ENCODE data around the gene STT3B.

STT3B gene

DNA sequence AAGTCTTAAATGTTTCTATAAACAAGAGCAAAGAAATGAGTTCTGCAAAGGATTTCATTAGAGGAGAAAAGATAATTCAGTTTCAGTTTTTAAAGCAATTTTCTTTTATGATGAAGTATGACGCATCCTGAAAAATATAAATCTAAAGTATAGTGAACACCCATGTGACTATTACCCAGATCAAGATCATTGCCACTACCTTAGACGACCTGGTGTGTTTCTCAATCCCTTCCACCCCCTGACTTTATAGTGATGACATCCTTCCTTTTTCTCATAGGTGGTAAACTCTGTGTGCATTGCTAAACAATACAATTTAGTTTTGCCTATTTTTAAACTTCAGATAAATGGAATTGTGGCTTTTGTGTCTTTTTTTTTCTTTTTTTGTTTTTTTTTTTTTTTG is 8.4 kb downstream of the STT3B start:
- Histone ChIP-seq H3K9me3 (replicated peaks; ENCODE audit: insufficient read depth, low read length) (no peaks in the 10 kb centered on the region), H3K4me3 (ENCODE audit: low read length) (no peak overlapping the region), H3K4me2 (ENCODE audit: low read depth, low read length) (no peak overlapping the region), H3K9ac (ENCODE audit: low read length) (no peak overlapping the region), H3K27ac (ENCODE audit: low read length) (no peak overlapping the region), H3K36me3 (replicated peaks; ENCODE audit: insufficient read depth, low read length) (no peaks in the 10 kb centered on the region; the same call in none of the 2 replicates), H4K20me1 (ENCODE audit: insufficient read depth, low read length) (peaks cover 87% of the 10 kb centered on the region), H3K27me3 (replicated peaks; ENCODE audit: insufficient read depth, low read length) (no peaks in the 10 kb centered on the region), H3F3A (ENCODE audit: insufficient read depth, low read length) (no peaks in the 10 kb centered on the region), H2AFZ (ENCODE audit: low read length) (no peak overlapping the region), H3K9me2 (replicated peaks; ENCODE audit: insufficient read depth, low read length) (no peaks in the 10 kb centered on the region), H3K4me1 (ENCODE audit: low read length) (no peaks in the 10 kb centered on the region), H3K79me2 (ENCODE audit: low read length) (peaks cover 100% of the 10 kb centered on the region)
- TF ChIP-seq EZH2phosphoT487 (IDR thresholded peaks at IDR 0.05; ENCODE audit: low read length) (no peak), EZH2 (optimal IDR thresholded peaks at IDR 0.05; ENCODE audit: low read depth, low read length) (no peak), CTCF (IDR thresholded peaks at IDR 0.05; ENCODE audit: low read length) (no peak)
- no peak for DNase-seq

GRCh38 chr3:31542246-31542645 is 9.5 kb downstream of the STT3B start:
- Histone ChIP-seq H3K36me3 (replicated peaks; ENCODE audit: insufficient read depth, low read length) (no peaks in the 10 kb centered on the region; the same call in 1 of the 2 replicates), H3K9me3 (replicated peaks; ENCODE audit: insufficient read depth, low read length) (no peaks in the 10 kb centered on the region), H2AFZ (ENCODE audit: low read length) (no peak overlapping the region), H3F3A (ENCODE audit: insufficient read depth, low read length) (no peaks in the 10 kb centered on the region), H3K4me3 (ENCODE audit: low read length) (no peak overlapping the region), H3K4me1 (ENCODE audit: low read length) (no peaks in the 10 kb centered on the region), H3K9ac (ENCODE audit: low read length) (no peak overlapping the region), H3K79me2 (ENCODE audit: low read length) (peaks cover 100% of the 10 kb centered on the region), H3K4me2 (ENCODE audit: low read depth, low read length) (no peak overlapping the region), H3K27me3 (replicated peaks; ENCODE audit: insufficient read depth, low read length) (no peaks in the 10 kb centered on the region), H3K9me2 (replicated peaks; ENCODE audit: insufficient read depth, low read length) (no peaks in the 10 kb centered on the region), H3K27ac (ENCODE audit: low read length) (no peak overlapping the region), H4K20me1 (ENCODE audit: insufficient read depth, low read length) (peaks cover 85% of the 10 kb centered on the region)
- no peak for DNase-seq
- TF ChIP-seq EZH2phosphoT487 (IDR thresholded peaks at IDR 0.05; ENCODE audit: low read length), result no peak

- Histone ChIP-seq H3K4me2 (ENCODE audit: low read depth, low read length) (no peak overlapping the region), H3K36me3 (replicated peaks; ENCODE audit: insufficient read depth, low read length) (no peaks in the 10 kb centered on the region; the same call in 1 of the 2 replicates), H4K20me1 (ENCODE audit: insufficient read depth, low read length) (peaks cover 84% of the 10 kb centered on the region), H3K27me3 (replicated peaks; ENCODE audit: insufficient read depth, low read length) (no peaks in the 10 kb centered on the region), H3F3A (ENCODE audit: insufficient read depth, low read length) (no peaks in the 10 kb centered on the region), H3K4me3 (ENCODE audit: low read length) (no peak overlapping the region), H3K9me2 (replicated peaks; ENCODE audit: insufficient read depth, low read length) (no peaks in the 10 kb centered on the region), H3K27ac (ENCODE audit: low read length) (no peak overlapping the region), H2AFZ (ENCODE audit: low read length) (no peak overlapping the region), H3K79me2 (ENCODE audit: low read length) (peaks cover 100% of the 10 kb centered on the region), H3K9ac (ENCODE audit: low read length) (no peak overlapping the region), H3K4me1 (ENCODE audit: low read length) (no peaks in the 10 kb centered on the region), H3K9me3 (replicated peaks; ENCODE audit: insufficient read depth, low read length) (no peaks in the 10 kb centered on the region)
- TF ChIP-seq CTCF (IDR thresholded peaks at IDR 0.05; ENCODE audit: low read length), result no peak
- no peak for TF ChIP-seq EZH2 (optimal IDR thresholded peaks at IDR 0.05; ENCODE audit: low read depth, low read length)
- TF ChIP-seq EZH2phosphoT487 (IDR thresholded peaks at IDR 0.05; ENCODE audit: low read length), result no peak
- DNase-seq, result no peak
These were observed 10.7 kb downstream of the STT3B start for GRCh38 chr3:31543375-31543774.

GRCh38 chr3:31544634-31545033 is 11.9 kb downstream of the STT3B start:
- Histone ChIP-seq H3K36me3 (replicated peaks; ENCODE audit: insufficient read depth, low read length) (no peaks in the 10 kb centered on the region; the same call in 1 of the 2 replicates), H3K4me3 (ENCODE audit: low read length) (no peak overlapping the region), H3F3A (ENCODE audit: insufficient read depth, low read length) (no peaks in the 10 kb centered on the region), H3K9me3 (replicated peaks; ENCODE audit: insufficient read depth, low read length) (no peaks in the 10 kb centered on the region), H3K27ac (ENCODE audit: low read length) (no peak overlapping the region), H3K9ac (ENCODE audit: low read length) (no peak overlapping the region), H3K4me2 (ENCODE audit: low read depth, low read length) (no peak overlapping the region), H4K20me1 (ENCODE audit: insufficient read depth, low read length) (peaks cover 83% of the 10 kb centered on the region), H2AFZ (ENCODE audit: low read length) (no peak overlapping the region), H3K4me1 (ENCODE audit: low read length) (no peaks in the 10 kb centered on the region), H3K27me3 (replicated peaks; ENCODE audit: insufficient read depth, low read length) (no peaks in the 10 kb centered on the region), H3K9me2 (replicated peaks; ENCODE audit: insufficient read depth, low read length) (no peaks in the 10 kb centered on the region), H3K79me2 (ENCODE audit: low read length) (peaks cover 99% of the 10 kb centered on the region)
- TF ChIP-seq CTCF (IDR thresholded peaks at IDR 0.05; ENCODE audit: low read length) (no peak), EZH2phosphoT487 (IDR thresholded peaks at IDR 0.05; ENCODE audit: low read length) (no peak), EZH2 (optimal IDR thresholded peaks at IDR 0.05; ENCODE audit: low read depth, low read length) (no peak)
- no peak for DNase-seq
